Suprapubic skin (tissue), 4 donors: ENCODE results near the gene LRRC8D. TPM values are rescaled to one million over a fixed set of nuclear protein-coding genes. Genes with fewer than 3 reads are reported as not detected.

Experiments
- DNase-seq, 2 donors: peaks; one replicate each; pipeline ENCODE4 v3.0.0-alpha.2; 2019; ENCODE audit warnings: low spot score in 2 of 2
- H3K27ac ChIP-seq: fragments of 200-600 bp; sonication (generic); one replicate; pipeline ENCODE4 v1.5.1; 2019
- H3K27me3 ChIP-seq: fragments of 200-600 bp; sonication (generic); one replicate; pipeline ENCODE4 v1.5.1; 2019
- H3K36me3 ChIP-seq: fragments of 200-600 bp; sonication (generic); one replicate; pipeline ENCODE4 v1.5.1; 2019
- H3K4me1 ChIP-seq: fragments of 200-600 bp; sonication (generic); one replicate; pipeline ENCODE4 v1.5.1; 2019
- H3K4me3 ChIP-seq: fragments of 200-600 bp; sonication (generic); one replicate; pipeline ENCODE4 v1.5.1; 2019; ENCODE audit warnings: mild to moderate bottlenecking
- H3K9me3 ChIP-seq: fragments of 200-600 bp; sonication (generic); one replicate; pipeline ENCODE4 v1.5.1; 2019
- CTCF ChIP-seq, 2 donors: fragments of 200-600 bp in 1 of 2; fragments of 450-650 bp in 1 of 2; sonication (generic) in 1 of 2; IDR thresholded peaks; one replicate each; pipeline ENCODE4 v1.5.1; 2016 to 2019; ENCODE audit warnings: antibody characterized with exemption in 2 of 2, mild to moderate bottlenecking in 1 of 2, moderate library complexity in 1 of 2
- EP300 ChIP-seq: sonication (generic); formaldehyde crosslinking; IDR thresholded peaks from one replicate; pipeline ENCODE4 v1.6.1; 2017; ENCODE audit warnings: antibody characterized with exemption
- POLR2A ChIP-seq, 2 donors: fragments of 450-650 bp; IDR thresholded peaks; one replicate each; pipeline ENCODE4 v1.6.1; 2017; ENCODE audit warnings: antibody characterized with exemption in 2 of 2, mild to moderate bottlenecking in 2 of 2, moderate library complexity in 2 of 2
- POLR2AphosphoS5 ChIP-seq, 3 donors: sonication (generic); formaldehyde crosslinking; IDR thresholded peaks; one replicate each; pipeline ENCODE4 v1.6.1; 2017; ENCODE audit warnings: antibody characterized with exemption in 3 of 3
- WGBS: methylation state at CpG from one replicate; pipeline ENCODE4 v1.1.5; 2018; 5-methylcytosine and 5-hydroxymethylcytosine counted together
- total RNA-seq, 4 donors: library from RNA; depleted of rRNA; stranded (reverse); fragments of >200 nt; gene quantifications; one replicate each; pipeline ENCODE4 v1.1.0, GENCODE V29; 2016

LRRC8D gene
- total RNA-seq, 4 donors from 2014 or later, result 11.7 to 24.8 (median 21.6) TPM

- H3K9me3 ChIP-seq, result no peaks in the 10 kb centered on the region
- H3K4me3 ChIP-seq, result no peak overlapping the region
- no peak for TF ChIP-seq POLR2A (IDR thresholded peaks at IDR 0.05)
- TF ChIP-seq CTCF (IDR thresholded peaks at IDR 0.05), result no peak
- TF ChIP-seq EP300, result no peak
- no peak for TF ChIP-seq POLR2AphosphoS5 (IDR thresholded peaks at IDR 0.05)
- H3K36me3 ChIP-seq, result no peaks in the 10 kb centered on the region
- peaks cover 28% of the 10 kb centered on the region for H3K4me1 ChIP-seq
- DNase-seq, result no peak
- WGBS, result 58% methylated on average over 4 of the region's 4 CpGs
- no peaks in the 10 kb centered on the region for H3K27me3 ChIP-seq
- H3K27ac ChIP-seq, result no peak overlapping the region
Measured at GRCh38 chr1:89822999-89823628, 2.3 kb downstream of the LRRC8D start.

GRCh38 chr1:89823679-89824292, 3.0 kb downstream of the LRRC8D start:
- H3K27ac ChIP-seq, result no peak overlapping the region
- TF ChIP-seq POLR2AphosphoS5 (IDR thresholded peaks at IDR 0.05) (no peak), POLR2A (IDR thresholded peaks at IDR 0.05) (no peak), CTCF (IDR thresholded peaks at IDR 0.05) (no peak), EP300 (no peak)
- peaks cover 28% of the 10 kb centered on the region for H3K4me1 ChIP-seq
- H3K27me3 ChIP-seq, result no peaks in the 10 kb centered on the region
- 65% methylated on average over 6 of the region's 6 CpGs for WGBS
- no peaks in the 10 kb centered on the region for H3K36me3 ChIP-seq
- no peak overlapping the region for H3K4me3 ChIP-seq
- DNase-seq, result no peak
- no peaks in the 10 kb centered on the region for H3K9me3 ChIP-seq

- WGBS, result 46% methylated on average over 3 of the region's 3 CpGs
- no peak overlapping the region for H3K4me3 ChIP-seq
Measured at GRCh38 chr1:89826594-89826993, 5.8 kb downstream of the LRRC8D start.

GRCh38 chr1:89827330-89827729, 6.5 kb downstream of the LRRC8D start:
- WGBS, result 91% methylated on average over 3 of the region's 3 CpGs
- Histone ChIP-seq H3K36me3 (no peaks in the 10 kb centered on the region), H3K27me3 (no peaks in the 10 kb centered on the region)

More at GRCh38 chr1:89826594-89826993, 5.8 kb downstream of the LRRC8D start:
- Histone ChIP-seq H3K36me3 (no peaks in the 10 kb centered on the region), H3K4me1 (peaks cover 15% of the 10 kb centered on the region), H3K27me3 (no peaks in the 10 kb centered on the region), H3K27ac (no peak overlapping the region), H3K9me3 (no peaks in the 10 kb centered on the region)
- TF ChIP-seq POLR2A (IDR thresholded peaks at IDR 0.05) (no peak), EP300 (no peak), CTCF (IDR thresholded peaks at IDR 0.05) (no peak), POLR2AphosphoS5 (IDR thresholded peaks at IDR 0.05) (no peak)
- DNase-seq, result no peak

More at GRCh38 chr1:89827330-89827729, 6.5 kb downstream of the LRRC8D start:
- TF ChIP-seq EP300 (no peak), CTCF (IDR thresholded peaks at IDR 0.05) (no peak)
- no peak for DNase-seq
- Histone ChIP-seq H3K27ac (no peak overlapping the region), H3K4me1 (peaks cover 13% of the 10 kb centered on the region), H3K9me3 (no peaks in the 10 kb centered on the region), H3K4me3 (no peak overlapping the region)
